ENCODE data around the gene SPATS2L. TPM values are rescaled to one million over a fixed set of nuclear protein-coding genes. Genes with fewer than 3 reads are reported as not detected.

The SPATS2L gene
- total RNA-seq, 1 donor from 2014 or later = 29.1 TPM

GRCh38 chr2:200308546-200309295 lies 2.2 kb downstream of the SPATS2L start:
- H3K4me3 ChIP-seq = no peak overlapping the region
- H3K4me1 Mint-ChIP-seq = peaks cover 38% of the 10 kb centered on the region
- peaks cover 61% of the 10 kb centered on the region for H3K79me2 ChIP-seq (ENCODE audit: low read depth)
- no peak overlapping the region for H3K9ac ChIP-seq
- no peaks in the 10 kb centered on the region for H3K9me3 Mint-ChIP-seq
- no peaks in the 10 kb centered on the region for H3K27me3 Mint-ChIP-seq (ENCODE audit: insufficient read depth, low read depth)
- H3K4me1 ChIP-seq = peaks cover 22% of the 10 kb centered on the region
- TF ChIP-seq EZH2 (IDR thresholded peaks at IDR 0.05) (no peak), CTCF (IDR thresholded peaks at IDR 0.05) (peak; percentile 16), EZH2phosphoT487 (IDR thresholded peaks at IDR 0.05) (no peak)
- DNase-seq (ENCODE audit: low spot score) = peak; percentile 37
- H4K20me1 ChIP-seq (ENCODE audit: low read depth) = no peaks in the 10 kb centered on the region
- peaks cover 19% of the 10 kb centered on the region for H3F3A ChIP-seq (ENCODE audit: low read depth)
- no peaks in the 10 kb centered on the region for H3K9me3 ChIP-seq (ENCODE audit: low read depth)
- no peaks in the 10 kb centered on the region for H3K36me3 ChIP-seq
- H3K4me3 Mint-ChIP-seq = peak overlapping the region; percentile 92
- H3K4me2 ChIP-seq = peak overlapping the region; percentile 84
- H3K27me3 ChIP-seq = peaks cover 23% of the 10 kb centered on the region
- no peak overlapping the region for H2AFZ ChIP-seq (replicated peaks)
- H3K36me3 Mint-ChIP-seq = peaks cover 2% of the 10 kb centered on the region
- no peak overlapping the region for H3K27ac ChIP-seq
- no peak overlapping the region for H3K27ac Mint-ChIP-seq

- peaks cover 22% of the 10 kb centered on the region for H3K27me3 ChIP-seq
- H3K4me3 ChIP-seq = no peak overlapping the region
- no peak overlapping the region for H2AFZ ChIP-seq (replicated peaks)
- H3F3A ChIP-seq (ENCODE audit: low read depth) = peaks cover 19% of the 10 kb centered on the region
- H4K20me1 ChIP-seq (ENCODE audit: low read depth) = no peaks in the 10 kb centered on the region
- no peaks in the 10 kb centered on the region for H3K9me3 Mint-ChIP-seq
- peaks cover 2% of the 10 kb centered on the region for H3K36me3 Mint-ChIP-seq
- no peaks in the 10 kb centered on the region for H3K9me3 ChIP-seq (ENCODE audit: low read depth)
- H3K9ac ChIP-seq = no peak overlapping the region
- no peaks in the 10 kb centered on the region for H3K27me3 Mint-ChIP-seq (ENCODE audit: insufficient read depth, low read depth)
- peak overlapping the region; percentile 92 for H3K4me3 Mint-ChIP-seq
- no peak overlapping the region for H3K4me2 ChIP-seq
- peaks cover 69% of the 10 kb centered on the region for H3K79me2 ChIP-seq (ENCODE audit: low read depth)
- no peak overlapping the region for H3K27ac Mint-ChIP-seq
- DNase-seq (ENCODE audit: low spot score) = no peak
- H3K4me1 ChIP-seq = peaks cover 22% of the 10 kb centered on the region
- peaks cover 38% of the 10 kb centered on the region for H3K4me1 Mint-ChIP-seq
- no peak overlapping the region for H3K27ac ChIP-seq
- TF ChIP-seq EZH2phosphoT487 (IDR thresholded peaks at IDR 0.05) = no peak
- TF ChIP-seq EZH2 (IDR thresholded peaks at IDR 0.05) = no peak
- TF ChIP-seq CTCF (IDR thresholded peaks at IDR 0.05) = no peak
- H3K36me3 ChIP-seq = no peaks in the 10 kb centered on the region
Observed at GRCh38 chr2:200309296-200310049, 3.0 kb downstream of the SPATS2L start.

- Histone ChIP-seq H3K4me2 (no peak overlapping the region), H4K20me1 (ENCODE audit: low read depth) (no peaks in the 10 kb centered on the region), H3K4me1 (peaks cover 22% of the 10 kb centered on the region), H3K9ac (no peak overlapping the region), H3F3A (ENCODE audit: low read depth) (peaks cover 16% of the 10 kb centered on the region), H3K36me3 (no peaks in the 10 kb centered on the region), H3K27me3 (peaks cover 11% of the 10 kb centered on the region), H3K79me2 (ENCODE audit: low read depth) (peaks cover 79% of the 10 kb centered on the region), H2AFZ (replicated peaks) (no peak overlapping the region), H3K9me3 (ENCODE audit: low read depth) (no peaks in the 10 kb centered on the region), H3K27ac (no peak overlapping the region), H3K4me3 (no peak overlapping the region)
- Mint-ChIP-seq H3K27ac (no peak overlapping the region), H3K36me3 (peaks cover 4% of the 10 kb centered on the region), H3K4me1 (peaks cover 36% of the 10 kb centered on the region), H3K9me3 (no peaks in the 10 kb centered on the region), H3K4me3 (peak overlapping the region; percentile 3), H3K27me3 (ENCODE audit: insufficient read depth, low read depth) (no peaks in the 10 kb centered on the region)
- DNase-seq (ENCODE audit: low spot score) = no peak
- TF ChIP-seq CTCF (IDR thresholded peaks at IDR 0.05) (no peak), EZH2 (IDR thresholded peaks at IDR 0.05) (no peak), EZH2phosphoT487 (IDR thresholded peaks at IDR 0.05) (no peak)
Observed at GRCh38 chr2:200310545-200310971, 4.1 kb downstream of the SPATS2L start.
